ENCODE results near the gene VASP.

- TF ChIP-seq CTCF (conservative IDR thresholded peaks at IDR 0.05; ENCODE audit: low read depth, low read length) (no peak), EZH2 (IDR thresholded peaks at IDR 0.05; ENCODE audit: borderline replicate concordance, low read depth, low read length, poor library complexity, severe bottlenecking) (no peak)
Measured at GRCh38 chr19:45575216-45575615, 67.9 kb downstream of the VASP start.

Data from A673 (cell line).